Measurements from ENCODE around the gene BRD4.
A peak's percentile ranks its signal among the peaks of the same experiment; 100 is the strongest.

BRD4 gene

DNA sequence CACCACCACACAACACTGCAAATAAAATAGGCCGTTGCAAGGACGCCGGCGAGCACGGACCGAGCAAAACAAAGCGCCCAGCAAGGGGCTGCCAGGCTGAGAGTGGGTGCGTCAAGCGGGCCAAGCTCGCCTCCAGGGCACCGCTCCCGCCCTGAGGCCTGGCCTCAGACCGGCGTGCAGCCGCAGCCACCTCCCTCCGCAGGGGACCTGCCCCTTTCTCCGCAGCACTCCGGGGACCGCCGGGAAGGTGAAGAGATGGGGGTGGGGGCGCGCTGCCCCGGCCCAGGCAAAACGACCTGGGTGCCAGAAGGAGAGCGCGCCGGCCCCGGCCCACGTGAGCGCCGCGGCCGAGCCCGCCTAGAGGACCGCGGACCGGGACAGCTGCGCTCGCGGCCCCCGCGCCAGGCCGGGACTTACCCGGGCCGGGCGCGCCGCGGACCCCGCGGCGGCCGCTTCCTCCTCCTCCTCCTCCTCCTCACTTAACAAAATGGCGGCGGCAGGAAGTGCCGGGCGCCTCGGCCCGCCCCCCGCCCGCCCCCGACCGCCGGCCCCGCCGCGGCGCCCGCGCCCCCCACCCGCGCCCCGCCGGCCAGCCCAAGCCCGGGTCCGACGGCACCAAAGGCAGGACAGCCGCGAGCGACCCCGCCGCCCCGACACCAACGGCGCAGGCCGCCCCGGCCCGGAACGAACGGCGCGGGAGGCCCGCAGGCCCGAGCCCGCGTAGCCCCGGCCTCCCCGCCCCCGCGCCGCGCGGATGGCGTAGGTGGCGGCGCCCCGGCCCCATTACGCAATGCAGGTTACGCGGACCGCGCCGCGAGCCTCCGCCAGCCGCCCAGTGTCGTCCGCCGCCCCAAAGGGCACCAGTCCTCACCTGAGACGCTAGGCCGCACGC is 674 bp downstream of the BRD4 start:
- TF ChIP-seq, protein P1, sequence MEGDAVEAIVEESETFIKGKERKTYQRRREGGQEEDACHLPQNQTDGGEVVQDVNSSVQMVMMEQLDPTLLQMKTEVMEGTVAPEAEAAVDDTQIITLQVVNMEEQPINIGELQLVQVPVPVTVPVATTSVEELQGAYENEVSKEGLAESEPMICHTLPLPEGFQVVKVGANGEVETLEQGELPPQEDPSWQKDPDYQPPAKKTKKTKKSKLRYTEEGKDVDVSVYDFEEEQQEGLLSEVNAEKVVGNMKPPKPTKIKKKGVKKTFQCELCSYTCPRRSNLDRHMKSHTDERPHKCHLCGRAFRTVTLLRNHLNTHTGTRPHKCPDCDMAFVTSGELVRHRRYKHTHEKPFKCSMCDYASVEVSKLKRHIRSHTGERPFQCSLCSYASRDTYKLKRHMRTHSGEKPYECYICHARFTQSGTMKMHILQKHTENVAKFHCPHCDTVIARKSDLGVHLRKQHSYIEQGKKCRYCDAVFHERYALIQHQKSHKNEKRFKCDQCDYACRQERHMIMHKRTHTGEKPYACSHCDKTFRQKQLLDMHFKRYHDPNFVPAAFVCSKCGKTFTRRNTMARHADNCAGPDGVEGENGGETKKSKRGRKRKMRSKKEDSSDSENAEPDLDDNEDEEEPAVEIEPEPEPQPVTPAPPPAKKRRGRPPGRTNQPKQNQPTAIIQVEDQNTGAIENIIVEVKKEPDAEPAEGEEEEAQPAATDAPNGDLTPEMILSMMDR (IDR thresholded peaks at IDR 0.05; ENCODE audit: borderline replicate concordance, control extremely low read depth, extremely low read depth, insufficient read depth, missing control alignments), result no peak
- in situ Hi-C loops (cut with MboI; ENCODE audit: low sequenced_read_pairs, unreplicated experiment), result no loop called here
- peak; percentile 82 for DNase-seq (ENCODE audit: low spot score)

- no peak for DNase-seq (ENCODE audit: low spot score)
- TF ChIP-seq, protein P1 (IDR thresholded peaks at IDR 0.05; ENCODE audit: borderline replicate concordance, control extremely low read depth, extremely low read depth, insufficient read depth, missing control alignments), result no peak
- in situ Hi-C loops (cut with MboI; ENCODE audit: low sequenced_read_pairs, unreplicated experiment), result no loop called here
Measured at GRCh38 chr19:15330801-15331418, 1.4 kb downstream of the BRD4 start.

- in situ Hi-C loops (cut with MboI; ENCODE audit: low sequenced_read_pairs, unreplicated experiment), result no loop called here
Measured at GRCh38 chr19:15328312-15328711, 4.0 kb downstream of the BRD4 start.

DNA sequence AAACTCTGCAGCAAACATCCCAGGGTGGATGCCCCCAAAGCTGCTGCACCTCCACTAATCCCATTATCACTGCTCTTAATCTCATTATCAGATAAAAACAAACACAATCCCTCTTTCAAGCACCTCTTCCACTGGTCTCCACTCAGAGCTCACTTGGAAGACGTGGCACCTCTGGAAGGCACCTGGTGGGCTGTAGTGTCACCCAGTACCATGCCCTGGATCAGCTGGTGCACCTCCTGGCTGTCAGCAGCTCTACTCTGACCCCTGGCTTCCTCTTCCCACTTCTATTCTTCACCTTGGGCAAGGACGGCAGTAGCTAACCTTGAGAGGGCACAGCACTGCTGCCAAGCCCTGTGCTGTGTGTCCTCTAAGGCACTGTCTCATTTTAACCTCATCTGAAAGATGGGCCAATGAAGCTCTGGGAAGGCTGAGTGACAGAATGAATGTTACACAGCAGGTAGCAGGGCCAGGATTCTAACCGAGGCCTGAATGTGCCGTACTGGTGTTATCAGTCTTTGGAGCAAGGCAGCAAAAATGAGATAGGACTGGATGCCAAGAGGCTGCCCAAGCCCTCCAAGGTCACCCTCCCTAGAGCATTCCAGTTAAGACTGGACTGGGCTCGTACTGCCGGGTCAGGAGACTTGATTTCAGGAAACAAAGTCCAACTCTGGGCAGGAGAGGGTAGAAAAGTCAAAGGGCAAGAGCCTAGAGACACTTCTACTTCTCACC is 7.4 kb downstream of the BRD4 start:
- in situ Hi-C loops (cut with MboI; ENCODE audit: low sequenced_read_pairs, unreplicated experiment), result no loop called here

More at GRCh38 chr19:15328312-15328711, 4.0 kb downstream of the BRD4 start:
- no peak for DNase-seq (ENCODE audit: low spot score)
- TF ChIP-seq, protein P1 (IDR thresholded peaks at IDR 0.05; ENCODE audit: borderline replicate concordance, control extremely low read depth, extremely low read depth, insufficient read depth, missing control alignments), result no peak

DNA sequence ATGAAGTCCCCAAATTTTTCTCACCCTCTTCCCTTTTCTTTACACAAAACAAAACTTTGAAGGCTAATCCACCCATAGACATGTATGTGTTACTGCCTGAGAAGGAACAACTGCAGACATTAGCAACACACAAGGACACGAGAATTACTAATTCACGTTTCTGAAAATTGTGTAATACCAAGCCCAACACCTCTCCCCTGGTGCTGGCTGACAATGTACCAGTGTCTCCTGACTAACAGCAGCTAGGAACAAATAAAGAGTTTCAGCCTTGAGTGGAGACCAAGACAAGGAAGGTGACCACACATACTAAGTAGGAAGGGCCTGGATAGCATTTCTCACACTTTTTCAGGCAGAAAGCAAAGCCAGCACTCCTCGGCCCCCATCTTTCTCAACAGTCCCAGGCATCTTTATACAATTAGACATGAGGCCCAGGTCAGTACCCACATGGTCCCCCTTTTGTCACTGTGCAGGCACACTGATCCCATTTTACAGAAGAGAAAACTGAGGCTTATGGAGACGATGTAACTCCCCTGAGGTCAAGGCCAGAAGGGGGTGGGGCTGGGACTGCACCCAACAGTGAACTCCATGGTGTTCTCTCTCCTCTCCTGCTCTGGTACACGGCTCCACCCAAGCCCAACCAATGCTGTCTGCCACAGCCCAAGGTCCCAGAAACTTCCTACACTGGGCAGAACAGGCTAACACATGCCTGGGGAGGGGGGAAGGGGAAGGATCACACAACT is 8.7 kb downstream of the BRD4 start:
- TF ChIP-seq, protein P1 (IDR thresholded peaks at IDR 0.05; ENCODE audit: borderline replicate concordance, control extremely low read depth, extremely low read depth, insufficient read depth, missing control alignments), result no peak
- in situ Hi-C loops (cut with MboI; ENCODE audit: low sequenced_read_pairs, unreplicated experiment), result no loop called here
- DNase-seq (ENCODE audit: low spot score), result no peak

More for the DNA sequence above, 7.4 kb downstream of the BRD4 start:
- TF ChIP-seq, protein P1 (IDR thresholded peaks at IDR 0.05; ENCODE audit: borderline replicate concordance, control extremely low read depth, extremely low read depth, insufficient read depth, missing control alignments), result no peak
- DNase-seq (ENCODE audit: low spot score), result no peak

- TF ChIP-seq, protein P1 (IDR thresholded peaks at IDR 0.05; ENCODE audit: borderline replicate concordance, control extremely low read depth, extremely low read depth, insufficient read depth, missing control alignments), result no peak
- DNase-seq (ENCODE audit: low spot score), result no peak
- in situ Hi-C loops (cut with MboI; ENCODE audit: low sequenced_read_pairs, unreplicated experiment), result no loop called here
Measured at GRCh38 chr19:15321739-15322138, 10.6 kb downstream of the BRD4 start.

Measured in GM13976 (cell line).